HL-60 (cell line): ENCODE measurements around the gene PAPPA2.

ENCODE experiments used
- DNase-seq, 2 experiments: peaks; one replicate each; pipeline ENCODE4 v3.0.0-alpha.2; 2010 to 2020; ENCODE audit warnings: low read depth in 1 of 2, low spot score in 1 of 2
- H3K27ac ChIP-seq: fragments of 250-450 bp; sonication (Bioruptor Pico); replicated peaks from 2 replicates; pipeline ENCODE4 v1.5.1; 2020; ENCODE audit warnings: mild to moderate bottlenecking, moderate library complexity
- H3K27me3 ChIP-seq: fragments of 250-450 bp; sonication (Bioruptor Pico); 2 replicates; pipeline ENCODE4 v1.5.1; 2021; ENCODE audit warnings: mild to moderate bottlenecking, moderate library complexity; ENCODE audit not compliant: insufficient read depth, poor library complexity, severe bottlenecking
- H3K4me3 ChIP-seq: replicated peaks from 2 replicates; pipeline ENCODE4 v1.5.1; 2011; ENCODE audit warnings: mild to moderate bottlenecking, control low read depth, low read length; ENCODE audit not compliant: insufficient read depth
- CTCF ChIP-seq: IDR thresholded peaks from one replicate; pipeline ENCODE4 v1.5.1; 2011; ENCODE audit warnings: low read length, control low read depth, inconsistent platforms; ENCODE audit not compliant: insufficient read depth
- GABPA ChIP-seq: IDR thresholded peaks from 2 replicates; pipeline ENCODE4 v1.6.1; 2012; ENCODE audit warnings: low read depth
- POLR2AphosphoS5 ChIP-seq: IDR thresholded peaks from 2 replicates; pipeline ENCODE4 v1.6.1; 2012; ENCODE audit warnings: low read depth
- REST ChIP-seq: IDR thresholded peaks from 2 replicates; pipeline ENCODE4 v1.6.1; 2012; ENCODE audit warnings: low read depth; ENCODE audit not compliant: insufficient replicate concordance
- SPI1 ChIP-seq: IDR thresholded peaks from 2 replicates; pipeline ENCODE4 v1.6.1; 2012; ENCODE audit warnings: low read depth, mild to moderate bottlenecking, borderline replicate concordance

PAPPA2 gene

GRCh38 chr1:176866011-176866714 lies 403.2 kb downstream of the PAPPA2 start:
- H3K4me3 ChIP-seq = no peak overlapping the region
- TF ChIP-seq POLR2AphosphoS5 (no peak), GABPA (no peak), SPI1 (no peak), CTCF (no peak), REST (no peak)
- H3K27ac ChIP-seq = no peak overlapping the region
- DNase-seq = no peak
- H3K27me3 ChIP-seq = no peaks in the 10 kb centered on the region

- Histone ChIP-seq H3K27ac (no peak overlapping the region), H3K27me3 (no peaks in the 10 kb centered on the region), H3K4me3 (no peak overlapping the region)
- no peak for TF ChIP-seq GABPA
- no peak for TF ChIP-seq REST
- no peak for TF ChIP-seq CTCF
- no peak for TF ChIP-seq SPI1
- TF ChIP-seq POLR2AphosphoS5 = no peak
- DNase-seq = no peak
Measured at GRCh38 chr1:176869577-176869976, 406.6 kb downstream of the PAPPA2 start.

GRCh38 chr1:176876966-176877515 lies 414.1 kb downstream of the PAPPA2 start:
- H3K27me3 ChIP-seq = no peaks in the 10 kb centered on the region
- H3K4me3 ChIP-seq = no peak overlapping the region
- no peak for DNase-seq
- H3K27ac ChIP-seq = no peak overlapping the region
- TF ChIP-seq CTCF (no peak), GABPA (no peak), POLR2AphosphoS5 (no peak), SPI1 (no peak), REST (no peak)
